SK-N-SH treated with all-trans-retinoic acid at 6 μM for 48 hours (cell line): ENCODE results near the gene RPS16.

Experiments used
- CREB5 ChIP-seq: fragments of 250-450 bp; sonication (Bioruptor Pico); IDR thresholded peaks from 2 replicates; pipeline ENCODE4 v1.5.1; 2020; ENCODE audit warnings: low read depth, mild to moderate bottlenecking, moderate library complexity
- ISL1 ChIP-seq: fragments of 250-450 bp; sonication (Bioruptor Pico); IDR thresholded peaks from 2 replicates; pipeline ENCODE4 v2.1.2; 2022; ENCODE audit warnings: mild to moderate bottlenecking, moderate library complexity
- PATZ1 ChIP-seq: fragments of 250-450 bp; sonication (Bioruptor Pico); IDR thresholded peaks from 2 replicates; pipeline ENCODE4 v1.8.0; 2020; ENCODE audit warnings: mild to moderate bottlenecking, moderate library complexity, borderline replicate concordance
- RARB ChIP-seq: fragments of 250-450 bp; sonication (Bioruptor Pico); IDR thresholded peaks from 2 replicates; pipeline ENCODE4 v1.8.0; 2021; ENCODE audit warnings: mild to moderate bottlenecking, moderate library complexity
- TOX ChIP-seq: fragments of 250-450 bp; sonication (Bioruptor Pico); IDR thresholded peaks from 2 replicates; pipeline ENCODE4 v1.8.0; 2021; ENCODE audit warnings: mild to moderate bottlenecking, moderate library complexity, borderline replicate concordance
- ZNF565 ChIP-seq: fragments of 450-650 bp; formaldehyde crosslinking; conservative IDR thresholded peaks from 2 replicates; pipeline ENCODE4 v1.5.0; 2020; ENCODE audit warnings: low read depth, mild to moderate bottlenecking, moderate library complexity

GRCh38 chr19:39428283-39429112, 7.3 kb downstream of the RPS16 start:
- TF ChIP-seq CREB5: no peak
- TF ChIP-seq PATZ1 (CRISPR knock-in tag): no peak
- TF ChIP-seq RARB (CRISPR knock-in tag): no peak
- no peak for TF ChIP-seq ISL1 (CRISPR knock-in tag)
- TF ChIP-seq ZNF565 (CRISPR knock-in tag): no peak
- TF ChIP-seq TOX (CRISPR knock-in tag): no peak
